Neural progenitor cell (in vitro differentiated cells): Measurements from ENCODE around the gene IGFALS. TPM values are rescaled to one million over a fixed set of nuclear protein-coding genes. Genes with fewer than 3 reads are reported as not detected.

Source experiments
- DNase-seq: peaks from one replicate; pipeline ENCODE4 v3.0.0-alpha.2; 2016; ENCODE audit warnings: low spot score
- H2AFZ ChIP-seq: fragments of 200-600 bp; sonication (generic); replicated peaks from 2 replicates; pipeline ENCODE4 v1.6.1; 2016; ENCODE audit warnings: antibody characterized with exemption
- H3F3A ChIP-seq: fragments of 200-600 bp; sonication (generic); 2 replicates; pipeline ENCODE4 v1.6.1; 2016; ENCODE audit warnings: antibody characterized with exemption, low read depth
- H3K27ac ChIP-seq: fragments of 200-600 bp; sonication (generic); 2 replicates; pipeline ENCODE4 v1.5.1; 2016; ENCODE audit warnings: mild to moderate bottlenecking
- H3K27me3 ChIP-seq: fragments of 200-600 bp; sonication (generic); 2 replicates; pipeline ENCODE4 v1.6.1; 2016; ENCODE audit warnings: mild to moderate bottlenecking, moderate library complexity
- H3K36me3 ChIP-seq: fragments of 200-600 bp; sonication (generic); 2 replicates; pipeline ENCODE4 v1.5.1; 2016
- H3K4me1 ChIP-seq: fragments of 200-600 bp; sonication (generic); 2 replicates; pipeline ENCODE4 v1.6.1; 2016; ENCODE audit warnings: mixed run types
- H3K4me2 ChIP-seq: fragments of 200-600 bp; sonication (generic); 2 replicates; pipeline ENCODE4 v1.6.1; 2016
- H3K4me3 ChIP-seq: fragments of 200-600 bp; sonication (generic); 2 replicates; pipeline ENCODE4 v1.5.1; 2016
- H3K79me2 ChIP-seq: fragments of 200-600 bp; sonication (generic); 2 replicates; pipeline ENCODE4 v1.6.1; 2016; ENCODE audit warnings: low read depth
- H3K9ac ChIP-seq: fragments of 200-600 bp; sonication (generic); 2 replicates; pipeline ENCODE4 v1.6.1; 2016
- H3K9me3 ChIP-seq: fragments of 200-600 bp; sonication (generic); 2 replicates; pipeline ENCODE4 v1.5.1; 2016; ENCODE audit warnings: low read depth
- H4K20me1 ChIP-seq: fragments of 200-600 bp; sonication (generic); 2 replicates; pipeline ENCODE4 v1.6.1; 2016; ENCODE audit warnings: low read depth
- H3K27ac Mint-ChIP-seq: 3 replicates; pipeline ENCODE4 v1.8.0; 2021; ENCODE audit warnings: mixed read lengths
- H3K27me3 Mint-ChIP-seq: 2 replicates; pipeline ENCODE4 v1.8.0; 2022; ENCODE audit warnings: low read depth, mild to moderate bottlenecking, inconsistent platforms, moderate library complexity, mixed read lengths; ENCODE audit not compliant: insufficient read depth
- H3K36me3 Mint-ChIP-seq: 3 replicates; pipeline ENCODE4 v1.8.0; 2021; ENCODE audit warnings: mixed read lengths
- H3K4me1 Mint-ChIP-seq: 3 replicates; pipeline ENCODE4 v1.8.0; 2021; ENCODE audit warnings: mixed read lengths
- H3K4me3 Mint-ChIP-seq: 3 replicates; pipeline ENCODE4 v1.8.0; 2021; ENCODE audit warnings: mild to moderate bottlenecking, moderate library complexity, mixed read lengths
- H3K9me3 Mint-ChIP-seq: 3 replicates; pipeline ENCODE4 v1.8.0; 2020; ENCODE audit warnings: mixed read lengths
- CTCF ChIP-seq: fragments of 200-600 bp; sonication (generic); IDR thresholded peaks from 2 replicates; pipeline ENCODE4 v1.5.1; 2017; ENCODE audit warnings: antibody characterized with exemption, mild to moderate bottlenecking
- EZH2 ChIP-seq: fragments of 200-600 bp; sonication (generic); IDR thresholded peaks from 2 replicates; pipeline ENCODE4 v1.6.1; 2017; ENCODE audit warnings: antibody characterized with exemption, mild to moderate bottlenecking, moderate library complexity
- EZH2phosphoT487 ChIP-seq: fragments of 200-600 bp; sonication (generic); IDR thresholded peaks from 2 replicates; pipeline ENCODE4 v1.6.1; 2017; ENCODE audit warnings: antibody characterized with exemption
- total RNA-seq: library from RNA; depleted of rRNA; stranded (reverse); fragments of >200 nt; gene quantifications from 2 replicates; pipeline ENCODE4 v1.2.3, GENCODE V29; 2015; ENCODE audit warnings: low replicate concordance

The IGFALS gene
- total RNA-seq, 1 donor from 2014 or later: not detected

- H3K36me3 ChIP-seq: no peaks in the 10 kb centered on the region
- H3F3A ChIP-seq: no peaks in the 10 kb centered on the region
- H3K4me3 ChIP-seq: no peak overlapping the region
- Mint-ChIP-seq H3K4me1 (no peaks in the 10 kb centered on the region), H3K27me3 (no peaks in the 10 kb centered on the region), H3K27ac (no peak overlapping the region), H3K4me3 (no peak overlapping the region), H3K36me3 (peaks cover 6% of the 10 kb centered on the region), H3K9me3 (peaks cover 3% of the 10 kb centered on the region)
- H3K79me2 ChIP-seq: no peaks in the 10 kb centered on the region
- H3K9ac ChIP-seq: no peak overlapping the region
- H3K9me3 ChIP-seq: no peaks in the 10 kb centered on the region
- TF ChIP-seq EZH2phosphoT487 (no peak), EZH2 (no peak), CTCF (no peak)
- H3K4me1 ChIP-seq: no peaks in the 10 kb centered on the region
- H3K27me3 ChIP-seq: no peaks in the 10 kb centered on the region
- no peak for DNase-seq
- H3K27ac ChIP-seq: no peak overlapping the region
- H2AFZ ChIP-seq: no peak overlapping the region
- no peaks in the 10 kb centered on the region for H4K20me1 ChIP-seq
- H3K4me2 ChIP-seq: no peak overlapping the region
Measured at GRCh38 chr16:1792836-1793577, 498 bp downstream of the IGFALS start.

GRCh38 chr16:1791943-1792812 lies 1.3 kb downstream of the IGFALS start:
- H2AFZ ChIP-seq: no peak overlapping the region
- TF ChIP-seq CTCF (no peak), EZH2phosphoT487 (no peak)
- no peaks in the 10 kb centered on the region for H3K79me2 ChIP-seq
- Mint-ChIP-seq H3K36me3 (peaks cover 5% of the 10 kb centered on the region), H3K27me3 (no peaks in the 10 kb centered on the region), H3K4me3 (no peak overlapping the region), H3K4me1 (no peaks in the 10 kb centered on the region), H3K27ac (no peak overlapping the region), H3K9me3 (peaks cover 1% of the 10 kb centered on the region)
- H3K9me3 ChIP-seq: no peaks in the 10 kb centered on the region
- H3K36me3 ChIP-seq: no peaks in the 10 kb centered on the region
- no peaks in the 10 kb centered on the region for H3K4me1 ChIP-seq
- no peaks in the 10 kb centered on the region for H3F3A ChIP-seq
- no peak overlapping the region for H3K9ac ChIP-seq
- H3K4me2 ChIP-seq: no peak overlapping the region
- no peak for DNase-seq
- H3K4me3 ChIP-seq: no peak overlapping the region
- H3K27me3 ChIP-seq: no peaks in the 10 kb centered on the region
- H3K27ac ChIP-seq: no peak overlapping the region
- H4K20me1 ChIP-seq: no peaks in the 10 kb centered on the region

DNA sequence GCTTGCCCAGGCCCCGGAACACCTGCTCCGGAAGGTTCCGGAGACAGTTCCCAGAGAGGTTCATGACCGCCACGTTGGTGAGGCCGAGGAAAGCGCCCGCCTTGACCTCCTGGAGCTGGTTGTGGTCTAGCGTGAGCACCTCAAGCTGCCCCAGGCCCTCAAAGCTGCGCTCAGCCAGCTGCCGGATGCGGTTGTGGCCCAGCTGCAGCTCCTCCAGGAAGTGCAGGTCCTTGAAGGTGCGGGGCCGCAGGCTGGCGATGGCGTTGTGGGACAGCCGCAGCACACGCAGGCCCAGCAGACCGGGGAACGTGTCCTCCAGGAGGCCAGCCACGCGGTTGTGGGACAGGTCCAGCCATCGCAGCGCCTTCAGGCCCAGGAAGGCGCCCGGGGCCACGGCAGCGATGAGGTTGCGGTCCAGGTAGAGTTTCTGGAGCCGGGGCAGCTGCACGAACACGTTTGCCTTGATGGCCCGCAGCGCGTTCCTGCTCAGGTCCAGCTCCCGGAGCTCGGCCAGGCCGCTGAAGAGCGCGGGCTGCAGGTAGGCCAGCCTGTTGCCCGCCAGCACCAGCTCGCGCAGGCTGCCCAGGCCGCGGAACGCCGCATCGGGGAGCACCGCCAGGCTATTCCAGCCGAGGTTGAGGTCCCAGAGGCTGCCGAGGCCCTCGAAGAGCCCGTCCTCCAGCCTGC lies 2.1 kb downstream of the IGFALS start:
- H3K9ac ChIP-seq: no peak overlapping the region
- no peak overlapping the region for H3K27ac ChIP-seq
- H3K4me1 ChIP-seq: no peaks in the 10 kb centered on the region
- H3K9me3 ChIP-seq: no peaks in the 10 kb centered on the region
- Mint-ChIP-seq H3K4me1 (no peaks in the 10 kb centered on the region), H3K27me3 (no peaks in the 10 kb centered on the region), H3K9me3 (no peaks in the 10 kb centered on the region), H3K4me3 (no peak overlapping the region), H3K27ac (no peak overlapping the region), H3K36me3 (peaks cover 4% of the 10 kb centered on the region)
- no peak overlapping the region for H2AFZ ChIP-seq
- no peaks in the 10 kb centered on the region for H3K36me3 ChIP-seq
- DNase-seq: no peak
- no peak overlapping the region for H3K4me2 ChIP-seq
- H4K20me1 ChIP-seq: no peaks in the 10 kb centered on the region
- no peaks in the 10 kb centered on the region for H3K27me3 ChIP-seq
- no peaks in the 10 kb centered on the region for H3K79me2 ChIP-seq
- H3K4me3 ChIP-seq: no peak overlapping the region
- H3F3A ChIP-seq: no peaks in the 10 kb centered on the region
- no peak for TF ChIP-seq CTCF
